AG04449 (cell line): ENCODE measurements around the gene NTRK3.
A peak's percentile ranks its signal among the peaks of the same experiment; 100 is the strongest.

ENCODE experiments used
- CTCF ChIA-PET: fragments of 350-600 bp; formaldehyde crosslinking; extraction: SDS; loops from one replicate; lab custom pipeline; 2021; ENCODE audit warnings: antibody characterized with exemption; lab: Yijun Ruan, JAX
- POLR2A ChIA-PET: fragments of 400-600, 350-600 bp; formaldehyde crosslinking; extraction: SDS; loops from one replicate; lab custom pipeline; 2020; ENCODE audit warnings: antibody characterized with exemption, inconsistent platforms; lab: Yijun Ruan, JAX
- DNase-seq: peaks from one replicate; pipeline ENCODE4 v3.0.0-alpha.2; 2010; ENCODE audit warnings: low read depth, low spot score
- H3K4me3 ChIP-seq: 2 replicates; pipeline ENCODE4 v1.5.1; 2011; ENCODE audit warnings: low read depth, mild to moderate bottlenecking, control low read depth, low read length
- CTCF ChIP-seq: IDR thresholded peaks from one replicate; pipeline ENCODE4 v1.5.1; 2011; ENCODE audit warnings: mild to moderate bottlenecking, moderate library complexity, low read length, control low read depth, inconsistent platforms; ENCODE audit not compliant: insufficient read depth; ENCODE audit errors: missing control alignments

Gene NTRK3

GRCh38 chr15:88255484-88256278 lies 858 bp downstream of the NTRK3 start:
- POLR2A ChIA-PET = no interaction called here
- CTCF ChIA-PET = interaction anchor here (0.7 to 18.3 kb wide), 3 partner anchors 10 to 192 kb away, joined by 3 to 407 read pairs (median 27); no protein-coding TSS in a partner anchor
- no peak for TF ChIP-seq CTCF
- peak overlapping the region; percentile 45 for H3K4me3 ChIP-seq
- no peak for DNase-seq

- CTCF ChIA-PET = interaction anchor here (4.2 to 18.3 kb wide), 2 partner anchors 10 to 193 kb away, joined by 27 to 407 read pairs; no protein-coding TSS in a partner anchor
- H3K4me3 ChIP-seq = no peak overlapping the region; the same call in 1 of the 2 replicates
- no peak for DNase-seq
- POLR2A ChIA-PET = no interaction called here
- TF ChIP-seq CTCF = no peak
These were observed 1.5 kb downstream of the NTRK3 start for GRCh38 chr15:88255087-88255483.

- DNase-seq = no peak
- no peak overlapping the region for H3K4me3 ChIP-seq
- no peak for TF ChIP-seq CTCF
- ChIA-PET POLR2A (no interaction called here), CTCF (interaction anchor here (2.3 to 18.3 kb wide), 4 partner anchors 7 to 196 kb away, joined by 8 to 407 read pairs (median 66); no protein-coding TSS in a partner anchor)
These were observed 4.1 kb downstream of the NTRK3 start for GRCh38 chr15:88252441-88252840.

DNA sequence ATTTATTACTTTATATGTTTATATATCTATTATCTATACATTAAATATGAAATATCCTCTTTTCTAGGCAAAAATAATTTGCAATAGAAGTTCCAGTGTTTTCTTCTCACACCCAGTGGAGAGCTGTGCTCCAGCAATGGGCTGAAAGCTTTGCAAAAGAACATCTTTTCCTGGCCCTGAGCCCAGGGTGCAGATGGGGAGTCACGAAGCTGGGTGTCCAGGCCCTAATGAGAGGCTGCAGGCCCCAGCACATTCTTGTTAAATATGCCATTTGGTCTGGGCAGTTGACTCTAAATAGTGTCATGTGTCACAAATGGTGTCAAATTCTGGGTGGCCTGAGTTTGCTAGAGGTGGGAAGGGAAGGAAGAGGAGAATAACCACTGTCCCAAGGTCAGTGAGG lies 5.7 kb downstream of the NTRK3 start:
- DNase-seq = no peak
- no peak for TF ChIP-seq CTCF
- CTCF ChIA-PET = interaction anchor here (1.1 to 18.3 kb wide), 4 partner anchors 12 to 197 kb away, joined by 4 to 407 read pairs (median 80); no protein-coding TSS in a partner anchor
- no peak overlapping the region for H3K4me3 ChIP-seq
- POLR2A ChIA-PET = no interaction called here

- no peak overlapping the region for H3K4me3 ChIP-seq
- ChIA-PET POLR2A (no interaction called here), CTCF (interaction anchor here (1.0 to 18.3 kb wide), 9 partner anchors 10 to 577 kb away, joined by 3 to 407 read pairs (median 16); no protein-coding TSS in a partner anchor)
- no peak for TF ChIP-seq CTCF
- DNase-seq = no peak
These were observed 7.3 kb downstream of the NTRK3 start for GRCh38 chr15:88249220-88249619.

GRCh38 chr15:88247914-88248313 lies 8.6 kb downstream of the NTRK3 start:
- no peak for DNase-seq
- ChIA-PET POLR2A (no interaction called here), CTCF (interaction anchor here (0.9 to 18.3 kb wide), 21 partner anchors 9 to 1336 kb away, joined by 3 to 407 read pairs (median 4); partner anchors contain the start of gene NTRK3)
- no peak overlapping the region for H3K4me3 ChIP-seq
- TF ChIP-seq CTCF = no peak
